Upper lobe of left lung (tissue), 4 donors: ENCODE data around the gene DCTN2.

Experiments used
- CTCF ChIP-seq, 6 experiments: fragments of 450-650 bp in 4 of 6; fragments of 200-600 bp in 2 of 6; sonication (generic) in 2 of 6; IDR thresholded peaks; one replicate each; pipeline ENCODE4 v1.5.1; 2016 to 2019; ENCODE audit warnings: antibody characterized with exemption in 6 of 6
- POLR2A ChIP-seq, 4 donors: fragments of 450-650 bp; IDR thresholded peaks; one replicate each; pipeline ENCODE4 v1.5.1; 2016 to 2017; ENCODE audit warnings: antibody characterized with exemption in 4 of 4, mild to moderate bottlenecking in 2 of 4
- POLR2AphosphoS5 ChIP-seq, 2 donors: sonication (generic); formaldehyde crosslinking; IDR thresholded peaks; one replicate each; pipeline ENCODE4 v1.5.1; 2017; ENCODE audit warnings: antibody characterized with exemption in 2 of 2

- TF ChIP-seq POLR2A (IDR thresholded peaks at IDR 0.05) (no peak), CTCF (IDR thresholded peaks at IDR 0.05) (no peak), POLR2AphosphoS5 (IDR thresholded peaks at IDR 0.05) (no peak)
Observed at GRCh38 chr12:57528176-57528575, 18.8 kb downstream of the DCTN2 start.
